ENCODE results near the gene DXO.
"Not testable (repeated sequence)": the region's sequence is repeated elsewhere in the genome, so short reads cannot be mapped to it uniquely, and the experiment has no call there.

- not testable (repeated sequence) for TF ChIP-seq CTCF, POLR2A (IDR thresholded peaks at IDR 0.05)
These were observed 37.6 kb upstream of the DXO start for GRCh38 chr6:32009537-32009936.
